Uterus (tissue), 2 donors: ENCODE measurements around the gene SPDYE2B.
"Not testable (repeated sequence)": the region's sequence is repeated elsewhere in the genome, so short reads cannot be mapped to it uniquely, and the experiment has no call there.

Source experiments
- POLR2A ChIP-seq, 2 donors: fragments of 450-650 bp; IDR thresholded peaks; one replicate each; pipeline ENCODE4 v1.6.1; 2016; ENCODE audit warnings: antibody characterized with exemption in 2 of 2, mild to moderate bottlenecking in 1 of 2, moderate library complexity in 1 of 2
- TF ChIP-seq, protein P1 (sequence below), 4 experiments: fragments of 200-600 bp in 2 of 4; fragments of 450-650 bp in 2 of 4; sonication (generic) in 2 of 4; IDR thresholded peaks; one replicate each; pipeline ENCODE4 v1.5.1; 2016 to 2019; ENCODE audit warnings: antibody characterized with exemption in 4 of 4, mild to moderate bottlenecking in 2 of 4, moderate library complexity in 1 of 4

DNA sequence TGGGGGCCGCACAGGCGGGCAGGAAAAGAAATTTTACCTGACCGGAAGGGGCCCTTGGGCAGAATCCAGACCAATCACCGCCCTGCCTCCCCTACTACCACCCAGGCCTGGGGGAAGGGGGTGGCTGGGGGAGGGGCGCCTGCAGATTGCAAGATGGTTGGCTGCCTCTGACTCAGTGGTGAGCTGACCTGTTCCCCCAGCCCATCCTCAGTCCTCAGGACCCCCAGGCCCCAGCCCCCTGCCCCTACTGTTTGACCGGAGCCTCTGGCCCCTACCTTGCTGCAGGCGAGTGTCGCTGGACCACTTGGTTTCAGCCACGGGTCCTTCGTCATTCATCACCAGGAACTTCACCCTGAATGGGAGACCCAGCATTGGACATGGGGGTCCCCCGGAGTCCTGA is 11.3 kb upstream of the SPDYE2B start:
- TF ChIP-seq, protein P1, sequence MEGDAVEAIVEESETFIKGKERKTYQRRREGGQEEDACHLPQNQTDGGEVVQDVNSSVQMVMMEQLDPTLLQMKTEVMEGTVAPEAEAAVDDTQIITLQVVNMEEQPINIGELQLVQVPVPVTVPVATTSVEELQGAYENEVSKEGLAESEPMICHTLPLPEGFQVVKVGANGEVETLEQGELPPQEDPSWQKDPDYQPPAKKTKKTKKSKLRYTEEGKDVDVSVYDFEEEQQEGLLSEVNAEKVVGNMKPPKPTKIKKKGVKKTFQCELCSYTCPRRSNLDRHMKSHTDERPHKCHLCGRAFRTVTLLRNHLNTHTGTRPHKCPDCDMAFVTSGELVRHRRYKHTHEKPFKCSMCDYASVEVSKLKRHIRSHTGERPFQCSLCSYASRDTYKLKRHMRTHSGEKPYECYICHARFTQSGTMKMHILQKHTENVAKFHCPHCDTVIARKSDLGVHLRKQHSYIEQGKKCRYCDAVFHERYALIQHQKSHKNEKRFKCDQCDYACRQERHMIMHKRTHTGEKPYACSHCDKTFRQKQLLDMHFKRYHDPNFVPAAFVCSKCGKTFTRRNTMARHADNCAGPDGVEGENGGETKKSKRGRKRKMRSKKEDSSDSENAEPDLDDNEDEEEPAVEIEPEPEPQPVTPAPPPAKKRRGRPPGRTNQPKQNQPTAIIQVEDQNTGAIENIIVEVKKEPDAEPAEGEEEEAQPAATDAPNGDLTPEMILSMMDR (IDR thresholded peaks at IDR 0.05) = not testable (repeated sequence)
- TF ChIP-seq POLR2A (IDR thresholded peaks at IDR 0.05) = not testable (repeated sequence)
